Spleen (tissue), 11 donors: ENCODE results near the gene ZFX. TPM values are rescaled to one million over a fixed set of nuclear protein-coding genes. Genes with fewer than 3 reads are reported as not detected.
A peak's percentile ranks its signal among the peaks of the same experiment; 100 is the strongest.

Experiments used
- DNase-seq: peaks from one replicate; pipeline ENCODE4 v3.0.0-alpha.2; 2020
- H3K27ac ChIP-seq, 8 donors: fragments of 200-600 bp; sonication (generic) in 7 of 8; 1 replicate in 4 of 8; 2 replicates in 4 of 8; pipeline versions ENCODE4 v1.5.0 to v1.8.0; 2016 to 2021; ENCODE audit warnings: inconsistent platforms in 4 of 8, mild to moderate bottlenecking in 4 of 8, moderate library complexity in 1 of 8
- H3K27me3 ChIP-seq, 7 donors: fragments of 200-600 bp; sonication (generic) in 6 of 7; replicated peaks in 1 of 7; 1 replicate in 4 of 7; 2 replicates in 3 of 7; pipeline versions ENCODE4 v1.5.0 to v1.8.0; 2016 to 2021; ENCODE audit warnings: inconsistent platforms in 3 of 7, mild to moderate bottlenecking in 1 of 7
- H3K36me3 ChIP-seq, 6 donors: fragments of 200-600 bp; sonication (generic) in 5 of 6; 1 replicate in 4 of 6; 2 replicates in 2 of 6; pipeline versions ENCODE4 v1.5.0 to v1.8.0; 2016 to 2021; ENCODE audit warnings: inconsistent platforms in 2 of 6
- H3K4me1 ChIP-seq, 6 donors: fragments of 200-600 bp; sonication (generic) in 5 of 6; 1 replicate in 3 of 6; 2 replicates in 3 of 6; pipeline versions ENCODE4 v1.5.0 to v1.8.0; 2016 to 2021; ENCODE audit warnings: inconsistent platforms in 3 of 6
- H3K4me3 ChIP-seq, 8 donors: fragments of 200-600 bp; sonication (generic) in 7 of 8; 1 replicate in 4 of 8; 2 replicates in 4 of 8; pipeline versions ENCODE4 v1.5.0 to v1.8.0; 2016 to 2021; ENCODE audit warnings: inconsistent platforms in 4 of 8, mild to moderate bottlenecking in 4 of 8, moderate library complexity in 2 of 8
- H3K9me3 ChIP-seq, 8 donors: fragments of 200-600 bp; sonication (generic) in 7 of 8; 1 replicate in 4 of 8; 2 replicates in 4 of 8; pipeline versions ENCODE4 v1.5.0 to v1.8.0; 2016 to 2021; ENCODE audit warnings: inconsistent platforms in 4 of 8
- POLR2A ChIP-seq, 3 donors: fragments of 450-650 bp; IDR thresholded peaks; one replicate each; pipeline ENCODE4 v1.5.1; 2017; ENCODE audit warnings: antibody characterized with exemption in 3 of 3, mild to moderate bottlenecking in 1 of 3
- POLR2AphosphoS5 ChIP-seq, 3 donors: sonication (generic); formaldehyde crosslinking; IDR thresholded peaks; one replicate each; pipeline ENCODE4 v1.5.1; 2017; ENCODE audit warnings: antibody characterized with exemption in 3 of 3
- WGBS, 5 donors: extraction: QIAGEN DNeasy Blood & Tissue Kit in 3 of 5; methylation state at CpG; one replicate each; pipeline versions ENCODE4 v1.1.5 to v1.1.7; 2013 to 2018; 5-methylcytosine and 5-hydroxymethylcytosine counted together
- intact Hi-C: fragments of 100-400 bp; cut with DNase I; formaldehyde crosslinking; loops from one replicate; pipeline ENCODE4 v1.15.0; 2023; ENCODE audit warnings: low total_unique reads
- polyA plus RNA-seq, 3 donors: library from polyadenylated mRNA; stranded (reverse); fragments of 200-250 nt; gene quantifications; one replicate each; pipeline ENCODE4 v1.2.1, GENCODE V29; 2013
- total RNA-seq, 7 donors: library from RNA; depleted of rRNA in 3 of 7; stranded (reverse); fragments of >200 nt in 3 of 7; fragmentation: NEBNext Ultra II Directional in 4 of 7; extraction: Animal tissue kit (Norgen Biotek cat#: 25700) in 4 of 7; gene quantifications; one replicate each; pipeline versions ENCODE4 v1.1.0 to v1.2.1, GENCODE V29; 2016 to 2021
- TF ChIP-seq, protein P1 (sequence below), 11 experiments: fragments of 200-600 bp in 7 of 11; fragments of 450-650 bp in 4 of 11; sonication (generic) in 4 of 11; IDR thresholded peaks in 8 of 11; conservative IDR thresholded peaks in 3 of 11; 1 replicate in 7 of 11; 2 replicates in 4 of 11; pipeline versions ENCODE4 v1.4.0 to v1.8.0; 2016 to 2021; ENCODE audit warnings: antibody characterized with exemption in 11 of 11, inconsistent platforms in 4 of 11, mild to moderate bottlenecking in 1 of 11
- donor health status: healthy with polysubstance abuse.
- donor health status: DM: no; HTN: no; CAD: no; lungs with moderate emphysema.
- donor health status: DM: no; HTN: no; CAD: no.
- donor health status: Bipolar disorder and iron deficiency.
- donor health status: healthy.
- donor health status: DM: no; HTN: no; CAD: no.
- donor health status: DM: yes; HTN: yes; CAD: no.

The ZFX gene
- total and polyA plus RNA-seq, 10 donors: 5.0 to 105 (median 72.2) TPM

DNA sequence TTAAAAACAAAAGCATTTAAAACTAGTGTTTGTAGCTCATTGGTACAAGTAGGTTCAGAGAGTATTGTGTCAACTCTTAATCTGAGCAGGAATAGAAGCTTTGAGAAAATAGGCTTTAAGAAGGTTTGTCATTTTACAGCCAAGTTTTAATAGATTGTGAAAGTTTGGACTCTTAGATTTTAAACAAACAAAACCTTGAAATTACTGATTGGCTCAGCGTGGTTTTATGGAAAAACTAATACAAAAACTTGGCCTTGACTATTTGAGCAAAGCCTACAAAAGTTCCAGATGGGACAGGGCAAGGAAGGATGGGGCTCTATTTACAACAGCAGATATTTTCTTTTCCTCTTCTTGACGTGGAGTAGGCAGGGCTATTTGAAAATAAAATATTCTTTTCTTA lies 16.5 kb downstream of the ZFX start:
- H3K36me3 ChIP-seq: peaks cover 0 to 26% (median 3%) of the 10 kb centered on the region in 6 donors
- no peak overlapping the region for H3K27ac ChIP-seq
- intact Hi-C loops: no loop called here
- peaks cover 9 to 81% (median 40%) of the 10 kb centered on the region in 6 donors for H3K4me1 ChIP-seq
- no peak for TF ChIP-seq POLR2AphosphoS5 (IDR thresholded peaks at IDR 0.05)
- TF ChIP-seq, protein P1, sequence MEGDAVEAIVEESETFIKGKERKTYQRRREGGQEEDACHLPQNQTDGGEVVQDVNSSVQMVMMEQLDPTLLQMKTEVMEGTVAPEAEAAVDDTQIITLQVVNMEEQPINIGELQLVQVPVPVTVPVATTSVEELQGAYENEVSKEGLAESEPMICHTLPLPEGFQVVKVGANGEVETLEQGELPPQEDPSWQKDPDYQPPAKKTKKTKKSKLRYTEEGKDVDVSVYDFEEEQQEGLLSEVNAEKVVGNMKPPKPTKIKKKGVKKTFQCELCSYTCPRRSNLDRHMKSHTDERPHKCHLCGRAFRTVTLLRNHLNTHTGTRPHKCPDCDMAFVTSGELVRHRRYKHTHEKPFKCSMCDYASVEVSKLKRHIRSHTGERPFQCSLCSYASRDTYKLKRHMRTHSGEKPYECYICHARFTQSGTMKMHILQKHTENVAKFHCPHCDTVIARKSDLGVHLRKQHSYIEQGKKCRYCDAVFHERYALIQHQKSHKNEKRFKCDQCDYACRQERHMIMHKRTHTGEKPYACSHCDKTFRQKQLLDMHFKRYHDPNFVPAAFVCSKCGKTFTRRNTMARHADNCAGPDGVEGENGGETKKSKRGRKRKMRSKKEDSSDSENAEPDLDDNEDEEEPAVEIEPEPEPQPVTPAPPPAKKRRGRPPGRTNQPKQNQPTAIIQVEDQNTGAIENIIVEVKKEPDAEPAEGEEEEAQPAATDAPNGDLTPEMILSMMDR (IDR thresholded peaks at IDR 0.05 in 8 of 11, conservative IDR thresholded peaks at IDR 0.05 in 3 of 11): no peak
- no peak for TF ChIP-seq POLR2A (IDR thresholded peaks at IDR 0.05)
- WGBS, 5 donors: 53 to 75% (median 69%) methylated on average over 2 of the region's 2 CpGs
- no peaks in the 10 kb centered on the region for H3K27me3 ChIP-seq
- no peak for DNase-seq
- H3K4me3 ChIP-seq: no peak overlapping the region
- H3K9me3 ChIP-seq: no peaks in the 10 kb centered on the region

DNA sequence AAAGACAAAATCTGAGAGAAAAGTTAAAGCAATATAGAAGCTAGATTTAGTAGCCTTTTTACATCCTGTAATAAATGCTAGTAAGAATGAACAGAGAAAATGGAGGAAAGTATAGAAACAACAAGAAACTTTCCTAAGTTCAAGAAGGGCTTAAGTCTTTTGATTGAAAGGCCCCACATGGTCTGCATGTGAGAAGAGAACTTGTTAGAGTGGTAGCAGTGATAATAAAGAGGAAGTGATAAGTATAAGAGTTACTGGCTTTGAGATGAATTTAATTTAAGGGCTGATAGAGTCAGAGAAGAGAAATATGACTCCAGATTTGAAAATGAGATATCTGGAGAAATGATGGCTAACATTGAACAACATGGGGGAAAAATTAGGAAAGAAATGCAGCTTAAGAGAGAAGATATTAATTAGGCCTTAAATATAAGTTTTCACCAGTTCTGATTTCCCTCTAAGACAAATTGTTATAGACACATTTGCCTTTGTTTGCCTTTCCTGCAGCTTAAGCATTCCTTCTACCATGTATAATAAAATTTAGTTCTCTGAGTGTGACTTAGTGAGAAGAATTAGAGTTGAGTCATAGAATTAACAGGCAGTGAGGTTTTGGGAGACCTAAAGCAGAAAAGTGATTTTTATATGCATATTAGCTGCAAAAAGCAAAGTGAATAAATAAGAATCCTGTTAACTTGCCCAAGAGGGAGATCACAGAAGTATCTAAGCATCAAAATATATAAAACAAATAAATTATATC lies 18.4 kb downstream of the ZFX start:
- H3K4me3 ChIP-seq: no peak overlapping the region
- TF ChIP-seq POLR2AphosphoS5 (IDR thresholded peaks at IDR 0.05) (no peak), POLR2A (IDR thresholded peaks at IDR 0.05) (no peak)
- TF ChIP-seq, protein P1 (IDR thresholded peaks at IDR 0.05 in 8 of 11, conservative IDR thresholded peaks at IDR 0.05 in 3 of 11): no peak
- H3K27me3 ChIP-seq: no peaks in the 10 kb centered on the region
- H3K4me1 ChIP-seq: peaks cover 9 to 86% (median 40%) of the 10 kb centered on the region in 6 donors
- peaks cover 0 to 14% (median 2%) of the 10 kb centered on the region in 6 donors for H3K36me3 ChIP-seq
- DNase-seq: no peak
- no peak overlapping the region for H3K27ac ChIP-seq
- H3K9me3 ChIP-seq: no peaks in the 10 kb centered on the region
- intact Hi-C loops: no loop called here

DNA sequence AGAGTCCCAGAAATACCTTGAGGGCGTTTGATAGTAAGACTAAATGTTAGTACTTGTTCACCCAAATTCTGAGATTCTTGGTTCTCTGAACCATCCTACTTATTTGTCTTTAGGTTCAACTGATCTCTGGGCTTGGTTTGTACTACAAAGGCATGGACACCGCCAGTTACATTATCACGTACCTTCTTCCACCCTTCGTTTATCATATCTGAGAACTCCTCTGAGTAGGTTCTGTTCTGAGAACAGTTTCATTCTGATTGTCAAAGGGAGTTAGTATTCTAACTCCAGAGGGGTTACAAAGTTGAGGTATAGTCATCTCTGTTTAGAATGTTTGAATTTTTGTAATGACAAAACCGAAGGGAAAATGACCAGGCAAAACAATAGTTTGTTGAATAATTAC lies 19.3 kb downstream of the ZFX start:
- peak overlapping the region in 4 of 8 donors; percentile 13 to 53 (median 31) for H3K27ac ChIP-seq
- no peak for TF ChIP-seq POLR2A (IDR thresholded peaks at IDR 0.05)
- TF ChIP-seq, protein P1 (IDR thresholded peaks at IDR 0.05 in 8 of 11, conservative IDR thresholded peaks at IDR 0.05 in 3 of 11): no peak
- no peak for TF ChIP-seq POLR2AphosphoS5 (IDR thresholded peaks at IDR 0.05)
- peaks cover 0 to 23% (median 9%) of the 10 kb centered on the region in 6 donors for H3K36me3 ChIP-seq
- H3K4me3 ChIP-seq: peak overlapping the region in 1 of 8 donors; percentile 4
- peaks cover 9 to 88% (median 40%) of the 10 kb centered on the region in 6 donors for H3K4me1 ChIP-seq
- H3K9me3 ChIP-seq: no peaks in the 10 kb centered on the region
- no peak for DNase-seq
- WGBS, 5 donors: 55 to 84% (median 75%) methylated on average over 5 of the region's 5 CpGs
- no peaks in the 10 kb centered on the region for H3K27me3 ChIP-seq
- intact Hi-C loops: no loop called here

DNA sequence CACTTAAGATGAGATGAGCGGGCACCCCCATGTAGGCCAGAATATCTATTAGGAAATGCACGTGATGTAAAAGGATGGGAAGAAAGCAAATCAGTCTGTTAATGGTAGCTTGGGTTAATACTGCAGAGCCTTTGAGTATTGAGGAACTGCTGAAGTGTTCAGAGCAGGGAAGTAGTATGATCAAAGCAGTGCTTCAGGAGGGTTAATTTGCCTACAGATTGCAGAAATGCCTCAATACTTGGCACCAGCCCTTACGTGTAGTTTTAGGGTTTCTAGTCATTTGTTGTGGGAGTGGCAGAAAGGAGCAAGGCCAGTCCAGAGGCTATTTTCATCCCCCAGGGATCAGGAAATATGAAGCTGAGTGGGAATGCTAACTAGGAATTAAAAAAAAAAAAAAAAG lies 19.7 kb downstream of the ZFX start:
- 29 to 46% (median 33%) methylated on average over 3 of the region's 3 CpGs for WGBS, 5 donors
- H3K27me3 ChIP-seq: no peaks in the 10 kb centered on the region
- no peak for TF ChIP-seq POLR2AphosphoS5 (IDR thresholded peaks at IDR 0.05)
- no peak for TF ChIP-seq POLR2A (IDR thresholded peaks at IDR 0.05)
- TF ChIP-seq, protein P1 (IDR thresholded peaks at IDR 0.05 in 8 of 11, conservative IDR thresholded peaks at IDR 0.05 in 3 of 11): no peak
- intact Hi-C loops: no loop called here
- peaks cover 0 to 26% (median 13%) of the 10 kb centered on the region in 6 donors for H3K36me3 ChIP-seq
- DNase-seq: no peak
- H3K27ac ChIP-seq: peak overlapping the region in 4 of 8 donors; percentile 13 to 53 (median 31)
- H3K4me1 ChIP-seq: peaks cover 9 to 84% (median 40%) of the 10 kb centered on the region in 6 donors
- H3K9me3 ChIP-seq: no peaks in the 10 kb centered on the region
- peak overlapping the region in 1 of 8 donors; percentile 4 for H3K4me3 ChIP-seq
